Loucy (cell line): ENCODE measurements around the gene FTCDNL1.

Experiments
- CTCF ChIP-seq: fragments of 200-600 bp; sonication (generic); conservative IDR thresholded peaks from 2 replicates; pipeline ENCODE4 v1.5.1; 2014; ENCODE audit warnings: mild to moderate bottlenecking, antibody characterized with exemption, low read length
- EZH2phosphoT487 ChIP-seq: fragments of 200-600 bp; IDR thresholded peaks from 2 replicates; pipeline ENCODE4 v1.6.1; 2018; ENCODE audit warnings: antibody characterized with exemption, mild to moderate bottlenecking, moderate library complexity, borderline replicate concordance

GRCh38 chr2:199718074-199718473, 132.9 kb downstream of the FTCDNL1 start:
- no peak for TF ChIP-seq CTCF
- TF ChIP-seq EZH2phosphoT487: no peak
